Right ventricle myocardium superior (tissue), 1 donor: Measurements from ENCODE around the gene DNAJC18. TPM values are rescaled to one million over a fixed set of nuclear protein-coding genes. Genes with fewer than 3 reads are reported as not detected.

Experiments
- ATAC-seq: fragments of 200-7000 bp; cut with Tn5 transposase; one replicate; pipeline ENCODE4 v1.9.1; 2020; ENCODE audit warnings: mild to moderate bottlenecking; ENCODE audit not compliant: poor library complexity
- DNase-seq: peaks from one replicate; pipeline ENCODE4 v3.0.0-alpha.2; 2020
- intact Hi-C: fragments of 100-400 bp; cut with DNase I; formaldehyde crosslinking; loops from one replicate; pipeline ENCODE4 v1.11.2; 2022
- total RNA-seq: library from RNA; stranded (reverse); fragmentation: NEBNext Ultra II Directional; extraction: Animal tissue kit (Norgen Biotek cat#: 25700); gene quantifications from one replicate; pipeline ENCODE4 v1.2.1, GENCODE V29; 2021
- donor health status: DM: no; HTN: yes; CAD: no; lungs with severe emphysema.

DNAJC18 gene
- total RNA-seq, 1 donor from 2014 or later, result 11.5 TPM

DNA sequence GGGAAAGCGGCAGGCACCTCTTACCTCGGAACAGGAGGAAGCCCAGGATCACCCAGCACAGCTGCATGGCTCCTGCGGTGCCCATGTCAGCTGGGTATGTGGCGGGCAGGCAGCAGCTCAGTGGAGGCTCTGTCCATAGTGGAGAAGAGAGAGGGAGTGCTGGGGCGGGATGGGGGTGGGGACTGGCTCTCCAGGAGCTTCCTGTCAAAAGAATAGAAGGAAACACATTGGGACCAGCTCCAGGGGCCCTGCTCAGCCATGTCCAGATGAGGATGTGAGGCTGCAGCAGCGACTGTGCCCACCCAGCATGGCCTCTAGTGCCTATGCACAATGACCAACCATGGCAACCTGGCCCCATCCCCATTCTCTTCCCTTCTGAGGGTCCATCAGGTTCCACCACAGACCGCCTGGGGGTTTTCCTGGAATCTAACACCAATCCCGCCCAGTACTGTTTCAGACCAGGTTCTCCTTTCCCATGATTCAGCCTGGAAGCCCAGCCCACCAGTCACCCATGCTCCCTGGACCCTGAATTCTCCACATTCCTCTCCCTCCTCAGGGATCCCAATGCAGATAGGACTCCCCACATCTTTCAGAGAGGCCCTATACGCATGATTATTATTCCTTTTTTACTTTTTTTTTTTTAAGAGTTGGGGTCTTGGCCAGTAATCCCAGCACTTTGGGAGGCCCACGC is 23.4 kb upstream of the DNAJC18 start, which contains the start of gene ECSCR:
Gene ECSCR (minus strand): TSS at position 158 of the 691 bp plus-strand sequence. CDS start 73 bp downstream, at position 85.
- ATAC-seq (peak; percentile 25), DNase-seq (peak; percentile 58)
- intact Hi-C loops, result no loop called here

DNA sequence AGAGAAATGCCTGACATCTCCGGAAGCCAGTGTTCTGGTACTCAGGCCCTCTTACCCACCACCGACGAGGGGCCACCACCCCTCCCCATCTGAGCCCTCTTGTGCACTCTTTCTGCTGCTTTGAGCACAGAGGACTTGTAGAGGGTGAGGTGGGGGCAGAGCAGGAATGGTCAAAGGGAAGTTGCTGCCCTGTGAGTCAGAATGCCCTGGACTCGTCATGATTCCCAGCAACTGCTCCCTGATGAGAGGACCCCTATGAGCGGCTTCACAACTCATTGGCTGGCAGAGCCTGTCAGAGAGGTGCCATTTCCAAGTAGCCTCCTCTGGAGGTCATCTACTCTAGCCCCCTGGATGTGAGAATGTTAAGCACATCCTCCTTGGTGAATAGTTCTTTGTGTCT is 22.4 kb upstream of the DNAJC18 start:
- ATAC-seq, result no peak
- DNase-seq, result no peak
- intact Hi-C loops, result no loop called here

DNA sequence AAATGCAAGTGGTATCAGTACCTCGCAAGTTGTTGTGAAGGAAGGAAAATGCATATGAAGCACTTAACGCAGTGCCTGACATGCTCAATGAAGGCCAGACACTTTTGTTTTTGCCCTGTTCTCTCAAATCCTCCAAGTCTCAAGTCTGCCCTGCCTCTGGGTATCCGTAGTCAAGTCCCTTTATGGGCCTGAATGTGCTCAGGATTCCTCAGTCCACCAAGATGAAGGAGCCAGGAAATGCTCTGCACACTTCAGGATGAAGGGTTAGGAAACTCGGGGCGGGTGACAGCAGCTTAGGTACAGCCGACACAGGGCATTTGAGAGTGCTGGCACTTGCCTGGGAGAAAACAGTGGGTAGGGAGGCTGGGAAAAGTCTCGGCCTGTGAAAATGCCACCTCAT is 21.9 kb upstream of the DNAJC18 start:
- ATAC-seq (no peak), DNase-seq (no peak)
- intact Hi-C loops, result no loop called here

DNA sequence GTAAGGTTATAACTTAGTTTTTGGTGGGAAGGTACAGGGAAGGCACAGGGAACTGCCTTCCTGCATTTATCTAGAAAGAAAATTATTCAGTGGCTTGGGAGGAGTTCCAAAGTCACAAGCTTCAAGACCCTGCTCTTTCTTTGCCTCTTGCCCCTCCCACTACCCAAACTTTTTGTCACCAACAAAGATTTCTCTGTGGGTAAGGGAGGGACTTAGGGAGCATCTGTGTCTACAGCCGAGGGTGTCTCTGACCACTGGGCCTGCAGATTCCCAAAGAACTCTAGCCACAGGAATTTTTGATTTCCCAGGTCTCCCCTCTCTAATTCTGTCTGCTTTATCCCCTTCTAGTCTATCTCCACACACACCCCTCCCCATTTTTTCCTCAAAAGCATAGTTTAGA is 21.1 kb upstream of the DNAJC18 start:
- intact Hi-C loops, result no loop called here
- ATAC-seq, result no peak

DNA sequence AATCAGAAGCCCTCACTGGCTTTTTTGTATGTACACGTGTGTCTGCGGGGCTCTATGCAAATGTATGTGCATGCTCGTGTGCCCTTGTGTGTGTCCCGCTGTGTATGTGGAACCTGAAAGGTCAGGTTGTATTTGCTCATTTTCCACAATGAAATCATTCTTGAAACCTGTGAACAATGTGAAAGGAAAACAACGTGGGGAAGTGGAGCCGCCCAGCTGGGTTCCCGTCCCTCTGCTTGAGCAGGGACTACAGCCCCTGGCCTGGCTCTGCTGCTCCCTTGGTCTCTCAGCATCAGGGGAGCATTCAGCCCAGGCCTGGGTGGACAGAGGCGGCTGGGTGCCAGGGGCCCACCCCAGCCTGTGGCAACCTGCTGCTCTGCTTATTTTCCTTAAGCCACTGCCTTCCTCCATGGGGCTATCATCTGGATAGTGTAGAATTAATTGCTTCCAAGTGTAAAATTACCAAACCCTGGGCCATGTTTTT is 20.2 kb upstream of the DNAJC18 start:
- ATAC-seq (no peak), DNase-seq (peak; percentile 51)
- intact Hi-C loops, result no loop called here

More for the DNA sequence above, 21.1 kb upstream of the DNAJC18 start:
- no peak for DNase-seq

DNA sequence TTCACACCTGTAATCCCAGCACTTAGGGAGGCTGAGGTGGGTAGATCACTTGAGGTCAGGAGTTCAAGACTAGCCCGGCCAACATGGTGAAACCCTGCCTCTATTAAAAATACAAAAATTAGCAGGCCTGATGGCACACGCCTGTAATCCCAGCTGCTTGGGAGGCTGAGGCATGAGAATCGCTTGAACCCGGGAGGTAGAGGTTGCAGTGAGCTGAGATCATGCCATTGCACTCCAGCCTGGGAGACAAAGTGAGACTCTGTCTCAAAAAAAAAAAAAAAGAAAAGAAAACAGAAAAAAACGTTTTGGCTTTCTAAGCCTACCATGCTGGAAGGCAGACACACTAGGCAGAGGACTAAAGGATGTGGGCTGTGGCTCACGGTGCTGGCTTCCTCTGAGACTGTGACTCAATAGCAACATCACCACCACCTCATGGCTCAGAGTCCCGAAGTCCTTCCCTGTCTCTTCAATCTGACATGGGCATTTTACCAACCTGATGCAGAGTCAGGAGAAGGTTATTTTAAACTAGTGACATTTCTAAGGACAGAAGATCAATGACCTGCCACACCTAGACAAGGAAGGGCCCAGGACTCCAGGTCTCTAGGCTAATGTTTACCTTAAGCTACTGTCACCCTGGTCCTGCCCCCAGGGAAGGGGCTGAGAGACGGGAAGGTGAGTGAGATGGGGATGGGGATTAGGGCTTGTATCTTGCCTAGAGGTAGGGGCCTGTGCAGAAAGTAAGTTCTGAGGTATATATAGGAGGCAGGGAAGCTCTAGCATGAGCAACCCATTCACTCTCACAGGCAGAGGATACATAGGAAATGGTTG is 19.5 kb upstream of the DNAJC18 start:
- ATAC-seq (peak; percentile 24), DNase-seq (no peak)
- intact Hi-C loops, result no loop called here

DNA sequence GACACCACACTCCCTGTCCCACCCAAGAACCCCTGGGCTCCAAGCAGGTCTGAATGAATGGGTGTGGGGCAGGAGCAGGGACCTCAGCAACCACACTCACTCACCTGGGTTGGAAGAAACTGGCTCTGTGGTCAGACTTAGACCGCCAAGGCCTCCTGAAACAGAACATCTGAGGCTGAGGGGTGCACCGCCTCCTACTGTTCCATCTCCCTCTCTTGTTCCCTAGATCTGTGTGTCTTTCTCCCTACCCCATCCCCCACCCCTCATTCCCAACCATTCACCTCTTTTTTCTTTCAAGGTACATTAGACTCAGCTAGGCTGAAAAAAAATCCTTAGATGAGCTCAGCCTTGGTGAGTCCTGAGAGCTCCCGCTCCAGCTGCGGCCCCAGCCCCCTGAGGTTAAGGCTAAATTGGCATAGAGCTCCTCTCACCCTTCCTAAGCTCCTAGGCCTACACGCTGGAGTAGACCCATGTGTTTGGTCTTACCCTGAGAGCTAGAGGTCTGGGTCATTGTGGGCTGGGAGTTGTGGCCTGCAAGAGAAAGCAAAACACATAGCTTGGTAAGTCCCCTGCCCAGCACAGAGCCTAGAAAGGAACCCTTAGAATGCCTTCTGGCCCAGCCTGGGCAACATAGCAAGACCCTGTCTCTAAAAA is 18.5 kb upstream of the DNAJC18 start:
- no peak for DNase-seq
- no peak for ATAC-seq
- intact Hi-C loops, result no loop called here

DNA sequence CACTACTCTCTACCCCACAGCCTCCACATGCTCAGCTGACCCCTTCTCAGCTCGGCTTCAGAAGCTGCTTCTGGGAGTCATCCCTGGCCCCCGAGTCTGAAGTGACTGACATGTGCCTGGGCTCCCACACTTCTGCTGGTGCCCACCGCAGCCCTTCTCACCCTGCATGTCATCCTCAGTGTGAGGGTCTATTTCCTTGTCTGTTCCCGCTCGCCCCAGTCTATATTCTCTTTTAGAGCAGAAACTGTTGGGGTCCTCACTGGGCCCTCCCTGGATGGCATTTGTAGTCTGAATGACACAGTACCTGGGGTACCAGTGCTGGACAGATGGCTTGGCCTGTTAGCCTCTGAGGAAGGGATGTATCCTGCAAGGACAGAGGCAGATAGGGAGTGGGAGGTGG is 17.9 kb upstream of the DNAJC18 start:
- intact Hi-C loops, result no loop called here
- ATAC-seq (no peak), DNase-seq (no peak)

DNA sequence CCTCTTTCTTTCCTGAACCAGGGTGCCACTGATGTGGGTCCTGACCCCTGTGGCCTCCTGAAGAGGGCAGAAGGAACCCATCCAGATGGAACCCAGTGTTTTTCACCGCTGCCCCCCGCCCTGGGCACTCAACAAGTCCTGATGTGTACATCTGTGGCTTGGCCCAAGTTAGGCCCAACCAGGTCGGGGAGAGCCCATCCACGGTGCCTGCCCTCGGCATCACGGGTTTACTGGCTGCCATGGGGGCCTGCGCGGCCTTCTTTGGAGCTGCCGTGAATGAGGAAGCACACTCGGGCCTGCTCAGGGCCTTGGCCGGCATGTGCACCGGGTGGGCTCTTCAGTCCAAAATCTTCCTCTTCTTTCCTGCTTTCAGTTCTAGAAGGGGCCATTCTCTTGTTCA is 17.5 kb upstream of the DNAJC18 start:
- DNase-seq (no peak), ATAC-seq (no peak)
- intact Hi-C loops, result no loop called here

DNA sequence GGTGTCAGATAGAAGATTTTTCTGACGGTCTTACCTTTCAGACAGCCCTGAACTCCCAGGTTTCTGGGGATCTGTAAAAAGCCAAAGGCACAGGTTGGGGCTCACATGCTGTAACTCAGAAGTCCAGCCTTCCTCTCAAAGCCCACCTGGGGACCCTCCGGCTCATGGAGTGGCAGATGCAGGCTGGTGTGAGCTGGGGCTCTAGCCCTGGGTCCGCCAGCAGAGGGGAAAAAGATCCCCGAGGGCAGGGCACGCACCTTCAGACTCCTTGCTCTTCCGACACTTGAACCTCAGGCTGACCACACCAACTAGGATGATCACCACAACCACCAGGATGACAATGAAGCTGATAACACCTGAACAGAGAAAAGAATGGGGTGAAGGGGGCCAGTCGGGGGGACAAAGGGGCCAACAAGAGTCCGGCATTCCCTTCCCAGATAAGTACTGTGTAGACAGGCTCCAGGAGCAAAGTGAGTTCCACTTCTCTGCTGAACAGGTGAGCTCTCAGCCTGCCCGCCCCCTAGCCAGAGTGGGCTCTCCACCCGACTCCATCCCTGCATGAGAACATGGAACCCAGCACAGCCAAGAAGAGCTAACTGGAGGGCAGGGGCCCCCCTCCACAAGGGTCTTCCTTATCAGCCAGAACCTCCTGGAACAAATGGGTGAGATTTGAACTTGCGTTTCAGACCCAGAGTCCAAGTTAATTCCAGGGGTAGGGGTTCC is 15.4 kb upstream of the DNAJC18 start:
- ATAC-seq (no peak), DNase-seq (no peak)
- intact Hi-C loops, result no loop called here

DNA sequence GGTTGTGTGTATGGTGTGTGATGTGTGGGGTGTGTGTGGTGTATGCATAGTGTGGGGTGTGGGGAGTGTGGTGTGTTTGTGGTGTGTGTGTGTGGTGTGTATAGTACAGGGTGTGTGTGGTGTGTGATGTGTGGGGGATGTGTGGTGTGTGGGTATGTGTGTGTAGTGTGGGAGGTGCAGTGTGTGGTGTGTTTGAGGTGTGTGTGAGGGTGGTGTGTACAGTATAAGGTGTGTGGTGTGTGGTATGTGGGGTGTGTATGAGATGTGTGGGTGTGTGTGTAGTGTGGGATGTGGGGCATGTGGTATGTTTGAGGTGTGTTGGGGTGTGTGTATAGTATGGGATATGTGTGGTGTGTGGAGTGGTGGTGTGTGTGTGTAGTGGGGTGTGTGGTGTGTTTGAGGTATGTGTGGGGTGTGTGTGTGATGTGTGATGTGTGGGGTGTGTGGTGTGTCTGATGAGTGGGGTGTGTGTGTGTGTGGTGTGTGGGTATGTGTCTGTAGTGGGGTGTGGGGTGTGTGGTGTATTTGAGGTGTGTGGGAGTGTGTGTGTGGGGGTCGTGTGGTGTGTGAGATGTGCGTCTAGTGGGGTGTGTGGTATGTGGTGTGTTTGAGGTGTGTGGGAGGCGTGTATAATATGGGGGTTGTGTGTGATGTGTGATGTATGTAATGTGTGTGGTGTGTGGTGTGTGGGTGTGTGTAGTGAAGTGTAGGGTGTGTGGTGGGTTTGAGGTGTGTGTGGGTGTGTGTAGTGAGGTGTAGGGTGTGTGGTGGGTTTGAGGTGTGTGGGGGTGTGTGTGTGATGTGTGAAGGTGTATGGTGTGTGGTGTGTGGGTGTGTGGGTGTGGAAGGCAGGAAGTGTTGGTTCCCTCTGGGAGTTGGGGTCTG is 14.6 kb upstream of the DNAJC18 start:
- ATAC-seq (no peak), DNase-seq (no peak)
- intact Hi-C loops, result no loop called here

DNA sequence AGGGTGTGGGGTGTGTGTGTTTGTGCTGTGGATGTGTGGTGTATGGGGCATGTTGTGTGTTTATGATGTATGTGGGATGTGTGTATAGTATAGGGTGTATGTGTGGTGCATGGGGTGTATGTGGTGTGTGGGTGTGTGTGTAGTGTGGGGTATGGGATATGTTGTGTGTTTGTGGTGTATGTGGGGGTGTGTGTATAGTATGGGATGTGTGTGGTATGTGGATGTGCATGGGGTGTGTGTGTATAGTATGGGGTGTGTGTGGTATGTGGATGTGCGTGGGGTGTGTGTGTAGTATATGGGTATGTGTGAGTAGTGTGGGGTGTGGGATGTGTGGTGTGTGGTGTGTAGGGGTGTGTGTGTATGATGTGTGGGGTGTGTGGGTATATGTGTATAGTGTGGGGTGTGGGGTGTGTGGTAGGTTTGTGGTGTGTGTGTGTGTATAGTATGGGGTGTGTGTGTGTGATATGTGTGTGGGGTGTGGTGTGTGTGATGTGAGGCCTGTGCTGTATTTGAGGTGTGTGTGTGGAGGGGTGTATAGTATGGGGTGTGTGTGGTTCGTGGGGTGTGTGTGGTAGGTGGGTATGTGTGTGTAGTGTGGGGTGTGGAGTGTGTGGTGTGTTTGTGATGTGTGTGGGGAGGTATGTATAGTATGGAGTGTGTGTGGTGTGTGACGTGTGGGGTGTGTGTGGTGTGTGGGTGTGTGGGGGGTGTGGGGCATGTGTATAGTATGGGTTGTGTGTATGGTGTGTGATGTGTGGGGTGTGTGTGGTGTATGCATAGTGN is 12.7 kb upstream of the DNAJC18 start:
- intact Hi-C loops, result no loop called here
- no peak for DNase-seq
- no peak for ATAC-seq

DNA sequence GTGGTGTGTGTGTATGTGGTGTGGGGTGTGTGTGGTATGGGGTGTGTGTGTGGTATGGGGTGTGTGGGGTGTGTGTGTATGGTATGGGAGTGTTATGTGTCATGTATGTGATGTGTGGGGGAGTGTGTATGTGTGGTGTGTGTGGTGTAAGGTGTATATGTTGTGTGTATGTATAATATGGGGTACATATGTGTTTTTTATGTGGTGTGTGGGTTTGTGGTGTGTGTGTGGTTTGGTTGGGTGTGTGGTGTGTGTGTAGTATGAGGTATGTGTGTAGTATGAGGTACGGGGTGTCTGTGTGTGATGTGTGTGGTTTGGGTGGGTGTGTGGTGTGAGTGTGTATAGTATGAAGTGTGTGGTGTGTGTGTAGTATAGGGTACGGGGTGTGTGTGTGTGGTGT is 11.9 kb upstream of the DNAJC18 start:
- DNase-seq (no peak), ATAC-seq (no peak)
- intact Hi-C loops, result no loop called here

DNA sequence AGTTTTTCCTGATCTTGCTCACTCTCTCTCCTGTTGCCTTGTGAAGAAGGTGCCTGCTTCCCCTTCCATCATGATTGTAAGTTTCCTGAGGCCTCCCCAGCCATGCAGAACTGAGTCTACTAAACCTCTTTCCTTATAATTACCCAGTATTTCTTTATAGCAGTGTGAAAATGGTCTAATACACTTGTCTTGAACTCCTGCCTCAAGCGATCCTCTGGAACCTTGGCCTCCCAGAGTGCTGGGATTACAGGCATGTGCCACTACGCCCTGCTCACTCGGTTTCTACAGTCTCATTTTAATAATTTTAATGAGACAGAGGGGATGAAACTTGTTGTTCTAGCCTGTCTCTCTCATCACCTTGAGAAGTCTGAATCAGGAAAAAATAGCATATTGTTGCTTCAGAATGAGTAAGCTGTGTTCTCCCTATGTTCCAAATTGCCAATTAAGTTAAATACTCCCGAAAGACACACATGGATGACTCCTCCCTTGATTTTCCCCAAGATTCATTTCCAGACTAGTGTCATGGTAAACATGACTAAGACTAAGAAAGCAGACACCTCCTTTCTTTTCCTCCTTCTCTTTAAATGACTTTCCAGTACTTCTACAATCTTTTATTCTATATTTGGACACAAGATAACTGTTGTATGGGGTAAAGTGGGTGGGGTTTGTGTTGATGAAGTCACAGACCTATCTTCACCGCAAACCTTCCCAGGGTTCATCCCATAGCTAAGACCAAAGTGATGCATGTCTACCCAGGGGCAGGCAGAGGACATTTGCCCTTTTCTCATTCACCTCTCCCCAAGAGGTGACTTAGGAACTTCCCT is 7.8 kb upstream of the DNAJC18 start:
- ATAC-seq (no peak), DNase-seq (no peak)
- intact Hi-C loops, result no loop called here

DNA sequence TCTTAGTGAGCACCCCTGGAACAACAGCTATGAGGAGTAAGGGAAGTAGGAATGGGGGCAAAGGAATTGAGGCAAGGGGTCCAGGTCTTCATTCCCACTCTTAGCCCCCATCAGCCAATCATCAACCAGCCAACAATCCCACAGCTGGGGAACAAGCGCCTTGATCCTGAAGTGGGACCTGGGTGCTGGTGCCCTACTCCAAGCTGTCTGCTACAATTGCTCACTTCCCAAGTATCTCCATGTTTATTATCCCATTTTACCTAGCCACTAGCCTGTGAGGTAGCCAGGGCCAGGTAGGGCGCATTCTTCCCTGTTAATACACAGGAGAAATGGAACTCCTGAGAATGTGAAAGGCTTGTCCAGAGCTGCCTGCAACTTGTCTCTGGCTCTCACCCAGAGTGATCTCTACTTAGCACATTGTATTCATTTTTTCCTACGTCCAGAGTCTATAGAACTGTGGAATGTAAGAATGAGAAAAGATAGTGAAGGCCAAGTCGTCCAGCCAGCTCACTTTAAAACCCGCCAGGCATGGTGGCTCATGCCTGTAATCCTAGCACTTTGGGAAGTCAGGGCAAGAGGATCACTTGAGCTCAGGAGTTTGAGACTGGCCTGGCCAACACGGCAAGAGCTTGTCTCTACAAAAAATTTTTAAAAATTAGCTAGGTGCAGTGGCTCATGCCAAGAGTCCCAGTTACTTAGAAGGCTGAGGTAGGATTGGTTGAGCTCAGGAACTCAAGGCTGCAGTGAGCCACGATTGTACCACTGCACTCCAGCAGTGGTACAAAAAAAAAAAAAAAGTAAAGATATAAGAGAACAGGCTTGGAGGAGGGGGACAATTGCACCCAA is 6.2 kb upstream of the DNAJC18 start:
- DNase-seq (no peak), ATAC-seq (peak; percentile 22)
- intact Hi-C loops, result no loop called here
